H1 (cell line): ENCODE data around the gene RBMXL2. TPM values are rescaled to one million over a fixed set of nuclear protein-coding genes. Genes with fewer than 3 reads are reported as not detected.

Source experiments
- polyA plus RNA-seq, 7 experiments: library from polyadenylated mRNA; depleted of rRNA in 3 of 7; stranded (reverse) in 5 of 7; unstranded in 2 of 7; fragments of >200 nt in 5 of 7; fragments of 200-250 nt in 2 of 7; gene quantifications; 1 replicate in 5 of 7; 2 replicates in 1 of 7; 4 replicates in 1 of 7; pipeline versions ENCODE4 v1.2.1 to v1.2.3, GENCODE V29; 2011 to 2013; ENCODE audit warnings: missing spikeins in 2 of 7, mixed read lengths in 2 of 7
- total RNA-seq: library from RNA; stranded (reverse); fragmentation: NEBNext Ultra II Directional; extraction: Animal tissue kit (Norgen Biotek cat#: 25700); gene quantifications from 2 replicates; pipeline ENCODE4 v1.2.1, GENCODE V29; 2021
- TF ChIP-seq, protein P1 (sequence below): fragments of 300-600 bp; sonication (generic); IDR thresholded peaks from 2 replicates; pipeline ENCODE4 v1.7.1; 2012; ENCODE audit warnings: low read length, moderate library complexity, mild to moderate bottlenecking, inconsistent platforms; ENCODE audit not compliant: insufficient replicate concordance

RBMXL2 gene
- total and polyA plus RNA-seq, 2 of the 8 experiments (the other 6 are each of a cell fraction or from before 2014, with no cell fraction given), result not detected

DNA sequence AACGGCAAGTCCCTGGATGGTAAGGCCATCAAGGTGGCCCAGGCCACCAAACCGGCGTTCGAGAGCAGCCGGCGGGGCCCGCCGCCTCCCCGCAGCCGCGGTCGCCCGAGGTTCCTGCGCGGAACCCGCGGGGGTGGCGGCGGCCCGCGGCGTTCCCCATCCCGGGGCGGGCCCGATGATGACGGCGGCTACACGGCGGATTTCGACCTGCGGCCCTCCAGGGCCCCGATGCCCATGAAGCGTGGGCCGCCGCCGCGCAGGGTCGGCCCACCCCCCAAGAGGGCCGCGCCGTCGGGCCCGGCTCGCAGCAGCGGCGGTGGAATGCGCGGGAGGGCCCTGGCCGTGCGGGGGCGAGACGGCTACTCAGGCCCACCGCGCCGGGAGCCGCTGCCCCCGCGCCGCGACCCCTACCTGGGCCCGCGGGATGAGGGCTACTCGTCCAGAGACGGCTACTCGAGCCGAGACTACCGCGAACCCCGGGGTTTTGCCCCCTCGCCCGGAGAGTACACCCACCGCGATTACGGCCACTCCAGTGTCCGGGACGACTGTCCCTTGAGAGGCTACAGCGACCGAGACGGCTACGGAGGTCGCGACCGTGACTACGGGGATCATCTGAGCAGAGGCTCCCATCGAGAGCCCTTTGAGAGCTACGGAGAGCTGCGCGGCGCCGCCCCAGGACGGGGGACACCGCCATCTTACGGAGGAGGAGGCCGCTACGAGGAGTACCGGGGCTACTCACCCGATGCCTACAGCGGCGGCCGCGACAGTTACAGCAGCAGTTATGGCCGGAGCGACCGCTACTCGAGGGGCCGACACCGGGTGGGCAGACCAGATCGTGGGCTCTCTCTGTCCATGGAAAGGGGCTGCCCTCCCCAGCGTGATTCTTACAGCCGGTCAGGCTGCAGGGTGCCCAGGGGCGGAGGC is 792 bp downstream of the RBMXL2 start (continued):
- TF ChIP-seq, protein P1, sequence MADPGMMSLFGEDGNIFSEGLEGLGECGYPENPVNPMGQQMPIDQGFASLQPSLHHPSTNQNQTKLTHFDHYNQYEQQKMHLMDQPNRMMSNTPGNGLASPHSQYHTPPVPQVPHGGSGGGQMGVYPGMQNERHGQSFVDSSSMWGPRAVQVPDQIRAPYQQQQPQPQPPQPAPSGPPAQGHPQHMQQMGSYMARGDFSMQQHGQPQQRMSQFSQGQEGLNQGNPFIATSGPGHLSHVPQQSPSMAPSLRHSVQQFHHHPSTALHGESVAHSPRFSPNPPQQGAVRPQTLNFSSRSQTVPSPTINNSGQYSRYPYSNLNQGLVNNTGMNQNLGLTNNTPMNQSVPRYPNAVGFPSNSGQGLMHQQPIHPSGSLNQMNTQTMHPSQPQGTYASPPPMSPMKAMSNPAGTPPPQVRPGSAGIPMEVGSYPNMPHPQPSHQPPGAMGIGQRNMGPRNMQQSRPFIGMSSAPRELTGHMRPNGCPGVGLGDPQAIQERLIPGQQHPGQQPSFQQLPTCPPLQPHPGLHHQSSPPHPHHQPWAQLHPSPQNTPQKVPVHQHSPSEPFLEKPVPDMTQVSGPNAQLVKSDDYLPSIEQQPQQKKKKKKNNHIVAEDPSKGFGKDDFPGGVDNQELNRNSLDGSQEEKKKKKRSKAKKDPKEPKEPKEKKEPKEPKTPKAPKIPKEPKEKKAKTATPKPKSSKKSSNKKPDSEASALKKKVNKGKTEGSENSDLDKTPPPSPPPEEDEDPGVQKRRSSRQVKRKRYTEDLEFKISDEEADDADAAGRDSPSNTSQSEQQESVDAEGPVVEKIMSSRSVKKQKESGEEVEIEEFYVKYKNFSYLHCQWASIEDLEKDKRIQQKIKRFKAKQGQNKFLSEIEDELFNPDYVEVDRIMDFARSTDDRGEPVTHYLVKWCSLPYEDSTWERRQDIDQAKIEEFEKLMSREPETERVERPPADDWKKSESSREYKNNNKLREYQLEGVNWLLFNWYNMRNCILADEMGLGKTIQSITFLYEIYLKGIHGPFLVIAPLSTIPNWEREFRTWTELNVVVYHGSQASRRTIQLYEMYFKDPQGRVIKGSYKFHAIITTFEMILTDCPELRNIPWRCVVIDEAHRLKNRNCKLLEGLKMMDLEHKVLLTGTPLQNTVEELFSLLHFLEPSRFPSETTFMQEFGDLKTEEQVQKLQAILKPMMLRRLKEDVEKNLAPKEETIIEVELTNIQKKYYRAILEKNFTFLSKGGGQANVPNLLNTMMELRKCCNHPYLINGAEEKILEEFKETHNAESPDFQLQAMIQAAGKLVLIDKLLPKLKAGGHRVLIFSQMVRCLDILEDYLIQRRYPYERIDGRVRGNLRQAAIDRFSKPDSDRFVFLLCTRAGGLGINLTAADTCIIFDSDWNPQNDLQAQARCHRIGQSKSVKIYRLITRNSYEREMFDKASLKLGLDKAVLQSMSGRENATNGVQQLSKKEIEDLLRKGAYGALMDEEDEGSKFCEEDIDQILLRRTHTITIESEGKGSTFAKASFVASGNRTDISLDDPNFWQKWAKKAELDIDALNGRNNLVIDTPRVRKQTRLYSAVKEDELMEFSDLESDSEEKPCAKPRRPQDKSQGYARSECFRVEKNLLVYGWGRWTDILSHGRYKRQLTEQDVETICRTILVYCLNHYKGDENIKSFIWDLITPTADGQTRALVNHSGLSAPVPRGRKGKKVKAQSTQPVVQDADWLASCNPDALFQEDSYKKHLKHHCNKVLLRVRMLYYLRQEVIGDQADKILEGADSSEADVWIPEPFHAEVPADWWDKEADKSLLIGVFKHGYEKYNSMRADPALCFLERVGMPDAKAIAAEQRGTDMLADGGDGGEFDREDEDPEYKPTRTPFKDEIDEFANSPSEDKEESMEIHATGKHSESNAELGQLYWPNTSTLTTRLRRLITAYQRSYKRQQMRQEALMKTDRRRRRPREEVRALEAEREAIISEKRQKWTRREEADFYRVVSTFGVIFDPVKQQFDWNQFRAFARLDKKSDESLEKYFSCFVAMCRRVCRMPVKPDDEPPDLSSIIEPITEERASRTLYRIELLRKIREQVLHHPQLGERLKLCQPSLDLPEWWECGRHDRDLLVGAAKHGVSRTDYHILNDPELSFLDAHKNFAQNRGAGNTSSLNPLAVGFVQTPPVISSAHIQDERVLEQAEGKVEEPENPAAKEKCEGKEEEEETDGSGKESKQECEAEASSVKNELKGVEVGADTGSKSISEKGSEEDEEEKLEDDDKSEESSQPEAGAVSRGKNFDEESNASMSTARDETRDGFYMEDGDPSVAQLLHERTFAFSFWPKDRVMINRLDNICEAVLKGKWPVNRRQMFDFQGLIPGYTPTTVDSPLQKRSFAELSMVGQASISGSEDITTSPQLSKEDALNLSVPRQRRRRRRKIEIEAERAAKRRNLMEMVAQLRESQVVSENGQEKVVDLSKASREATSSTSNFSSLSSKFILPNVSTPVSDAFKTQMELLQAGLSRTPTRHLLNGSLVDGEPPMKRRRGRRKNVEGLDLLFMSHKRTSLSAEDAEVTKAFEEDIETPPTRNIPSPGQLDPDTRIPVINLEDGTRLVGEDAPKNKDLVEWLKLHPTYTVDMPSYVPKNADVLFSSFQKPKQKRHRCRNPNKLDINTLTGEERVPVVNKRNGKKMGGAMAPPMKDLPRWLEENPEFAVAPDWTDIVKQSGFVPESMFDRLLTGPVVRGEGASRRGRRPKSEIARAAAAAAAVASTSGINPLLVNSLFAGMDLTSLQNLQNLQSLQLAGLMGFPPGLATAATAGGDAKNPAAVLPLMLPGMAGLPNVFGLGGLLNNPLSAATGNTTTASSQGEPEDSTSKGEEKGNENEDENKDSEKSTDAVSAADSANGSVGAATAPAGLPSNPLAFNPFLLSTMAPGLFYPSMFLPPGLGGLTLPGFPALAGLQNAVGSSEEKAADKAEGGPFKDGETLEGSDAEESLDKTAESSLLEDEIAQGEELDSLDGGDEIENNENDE, result no peak
- TF ChIP-seq, all 59 proteins: peak for 0
